HL-60 (cell line): ENCODE results near the gene LRP1B.

Experiments used
- DNase-seq, 2 experiments: peaks; one replicate each; pipeline ENCODE4 v3.0.0-alpha.2; 2010 to 2020; ENCODE audit warnings: low read depth in 1 of 2, low spot score in 1 of 2
- H3K27ac ChIP-seq: fragments of 250-450 bp; sonication (Bioruptor Pico); replicated peaks from 2 replicates; pipeline ENCODE4 v1.5.1; 2020; ENCODE audit warnings: mild to moderate bottlenecking, moderate library complexity
- H3K27me3 ChIP-seq: fragments of 250-450 bp; sonication (Bioruptor Pico); 2 replicates; pipeline ENCODE4 v1.5.1; 2021; ENCODE audit warnings: mild to moderate bottlenecking, moderate library complexity; ENCODE audit not compliant: insufficient read depth, poor library complexity, severe bottlenecking
- H3K4me3 ChIP-seq: replicated peaks from 2 replicates; pipeline ENCODE4 v1.5.1; 2011; ENCODE audit warnings: mild to moderate bottlenecking, control low read depth, low read length; ENCODE audit not compliant: insufficient read depth
- CTCF ChIP-seq: IDR thresholded peaks from one replicate; pipeline ENCODE4 v1.5.1; 2011; ENCODE audit warnings: low read length, control low read depth, inconsistent platforms; ENCODE audit not compliant: insufficient read depth
- GABPA ChIP-seq: IDR thresholded peaks from 2 replicates; pipeline ENCODE4 v1.6.1; 2012; ENCODE audit warnings: low read depth
- POLR2AphosphoS5 ChIP-seq: IDR thresholded peaks from 2 replicates; pipeline ENCODE4 v1.6.1; 2012; ENCODE audit warnings: low read depth
- REST ChIP-seq: IDR thresholded peaks from 2 replicates; pipeline ENCODE4 v1.6.1; 2012; ENCODE audit warnings: low read depth; ENCODE audit not compliant: insufficient replicate concordance
- SPI1 ChIP-seq: IDR thresholded peaks from 2 replicates; pipeline ENCODE4 v1.6.1; 2012; ENCODE audit warnings: low read depth, mild to moderate bottlenecking, borderline replicate concordance

LRP1B gene

GRCh38 chr2:141878016-141878415 is 252.8 kb downstream of the LRP1B start:
- Histone ChIP-seq H3K4me3 (no peak overlapping the region), H3K27me3 (no peaks in the 10 kb centered on the region), H3K27ac (no peak overlapping the region)
- TF ChIP-seq REST (no peak), GABPA (no peak), SPI1 (no peak), CTCF (no peak), POLR2AphosphoS5 (no peak)
- DNase-seq = no peak

GRCh38 chr2:141871913-141872634 is 258.7 kb downstream of the LRP1B start:
- no peak overlapping the region for H3K27ac ChIP-seq
- H3K27me3 ChIP-seq = no peaks in the 10 kb centered on the region
- no peak overlapping the region for H3K4me3 ChIP-seq
- DNase-seq = no peak
- TF ChIP-seq REST (no peak), CTCF (no peak), GABPA (no peak), SPI1 (no peak), POLR2AphosphoS5 (no peak)

GRCh38 chr2:141869572-141869971 is 261.2 kb downstream of the LRP1B start:
- Histone ChIP-seq H3K27ac (no peak overlapping the region), H3K27me3 (no peaks in the 10 kb centered on the region), H3K4me3 (no peak overlapping the region)
- DNase-seq = no peak
- TF ChIP-seq GABPA = no peak
- no peak for TF ChIP-seq POLR2AphosphoS5
- no peak for TF ChIP-seq REST
- TF ChIP-seq CTCF = no peak
- TF ChIP-seq SPI1 = no peak
